ENCODE data around the gene ELMO1. TPM values are rescaled to one million over a fixed set of nuclear protein-coding genes. Genes with fewer than 3 reads are reported as not detected.

The ELMO1 gene
- total and polyA plus RNA-seq, 4 donors, result 10.1 to 183 (median 34.4) TPM

- no peak overlapping the region for H3K9ac ChIP-seq (ENCODE audit: insufficient read depth in 1 of 2, low read length in 2 of 2)
- H3K4me1 ChIP-seq (ENCODE audit: control insufficient read depth in 5 of 5, insufficient read depth in 5 of 5, low read length in 5 of 5), result peaks cover 0 to 18% (median 4%) of the 10 kb centered on the region in 5 donors
- peak overlapping the region in 1 of 2 donors; percentile 52 for H3K27ac ChIP-seq (ENCODE audit: low read depth in 1 of 2, low read length in 1 of 2)
- peaks cover 0 to 5% (median 4%) of the 10 kb centered on the region in 4 donors for H3K36me3 ChIP-seq (ENCODE audit: control insufficient read depth in 4 of 4, insufficient read depth in 4 of 4, low read length in 4 of 4)
- WGBS, 2 donors, result 52 to 62% methylated on average over 9 of the region's 9 CpGs
- H3K9me3 ChIP-seq (ENCODE audit: control insufficient read depth in 4 of 4, insufficient read depth in 3 of 4, low read length in 3 of 4), result no peaks in the 10 kb centered on the region
- H3K27me3 ChIP-seq (ENCODE audit: control insufficient read depth in 3 of 3, insufficient read depth in 3 of 3, low read length in 2 of 3), result no peaks in the 10 kb centered on the region
- ATAC-seq (ENCODE audit: insufficient read depth, low FRiP score) (no peak), DNase-seq (peak in 1 of 3 donors; percentile 46)
- no peak overlapping the region for H3K4me3 ChIP-seq
- TF ChIP-seq CTCF (IDR thresholded peaks at IDR 0.05; ENCODE audit: control extremely low read depth, extremely low read depth), result no peak
These were observed 103.6 kb downstream of the ELMO1 start for GRCh38 chr7:37344886-37345579.

- Histone ChIP-seq H3K4me3 (no peak overlapping the region), H3K27me3 (ENCODE audit: control insufficient read depth in 3 of 3, insufficient read depth in 3 of 3, low read length in 2 of 3) (no peaks in the 10 kb centered on the region), H3K9ac (ENCODE audit: insufficient read depth in 1 of 2, low read length in 2 of 2) (no peak overlapping the region), H3K27ac (ENCODE audit: low read depth in 1 of 2, low read length in 1 of 2) (peak overlapping the region in 1 of 2 donors; percentile 87), H3K36me3 (ENCODE audit: control insufficient read depth in 4 of 4, insufficient read depth in 4 of 4, low read length in 4 of 4) (peaks cover 0 to 13% (median 4%) of the 10 kb centered on the region in 4 donors), H3K9me3 (ENCODE audit: control insufficient read depth in 4 of 4, insufficient read depth in 3 of 4, low read length in 3 of 4) (no peaks in the 10 kb centered on the region), H3K4me1 (ENCODE audit: control insufficient read depth in 5 of 5, insufficient read depth in 5 of 5, low read length in 5 of 5) (peaks cover 0 to 16% (median 1%) of the 10 kb centered on the region in 5 donors)
- no peak for DNase-seq
- no peak for TF ChIP-seq CTCF (IDR thresholded peaks at IDR 0.05; ENCODE audit: control extremely low read depth, extremely low read depth)
- ATAC-seq (ENCODE audit: insufficient read depth, low FRiP score), result peak; percentile 68
- WGBS, 2 donors, result 14 to 36% methylated on average over 16 of the region's 16 CpGs
These were observed 105.8 kb downstream of the ELMO1 start for GRCh38 chr7:37342688-37343471.

GRCh38 chr7:37342176-37342687 is 106.4 kb downstream of the ELMO1 start:
- no peak overlapping the region for H3K9ac ChIP-seq (ENCODE audit: insufficient read depth in 1 of 2, low read length in 2 of 2)
- WGBS, 2 donors, result 28 to 62% methylated on average over 8 of the region's 8 CpGs
- H3K36me3 ChIP-seq (ENCODE audit: control insufficient read depth in 4 of 4, insufficient read depth in 4 of 4, low read length in 4 of 4), result peaks cover 0 to 13% (median 5%) of the 10 kb centered on the region in 4 donors
- H3K27me3 ChIP-seq (ENCODE audit: control insufficient read depth in 3 of 3, insufficient read depth in 3 of 3, low read length in 2 of 3), result no peaks in the 10 kb centered on the region
- H3K4me1 ChIP-seq (ENCODE audit: control insufficient read depth in 5 of 5, insufficient read depth in 5 of 5, low read length in 5 of 5), result peaks cover 0 to 16% (median 3%) of the 10 kb centered on the region in 5 donors
- H3K4me3 ChIP-seq, result no peak overlapping the region
- H3K9me3 ChIP-seq (ENCODE audit: control insufficient read depth in 4 of 4, insufficient read depth in 3 of 4, low read length in 3 of 4), result no peaks in the 10 kb centered on the region
- H3K27ac ChIP-seq (ENCODE audit: low read depth in 1 of 2, low read length in 1 of 2), result peak overlapping the region in 1 of 2 donors; percentile 87
- ATAC-seq (ENCODE audit: insufficient read depth, low FRiP score) (no peak), DNase-seq (no peak)
- TF ChIP-seq CTCF (IDR thresholded peaks at IDR 0.05; ENCODE audit: control extremely low read depth, extremely low read depth), result no peak

Measured in lung (tissue), 12 donors.